Neuronal stem cell (in vitro differentiated cells): ENCODE data around the gene GAN.

ENCODE experiments used
- DNase-seq: peaks from one replicate; pipeline ENCODE4 v3.0.0-alpha.2; 2013; ENCODE audit warnings: low spot score
- H2AFZ ChIP-seq: one replicate; pipeline ENCODE4 v1.6.1; 2013; ENCODE audit warnings: mild to moderate bottlenecking, low read length, inconsistent platforms
- H2AK5ac ChIP-seq: 2 replicates; pipeline ENCODE4 v1.6.1; 2013; ENCODE audit warnings: low read depth, mild to moderate bottlenecking, inconsistent platforms, low read length, moderate library complexity, mixed read lengths
- H2BK120ac ChIP-seq: 2 replicates; pipeline ENCODE4 v1.6.1; 2013; ENCODE audit warnings: low read depth, mild to moderate bottlenecking, inconsistent platforms, low read length, moderate library complexity, mixed read lengths
- H2BK12ac ChIP-seq: one replicate; pipeline ENCODE4 v1.6.1; 2013; ENCODE audit warnings: low read length, inconsistent platforms
- H2BK15ac ChIP-seq: 2 replicates; pipeline ENCODE4 v1.6.1; 2013; ENCODE audit warnings: mild to moderate bottlenecking, low read length, inconsistent platforms, mixed read lengths
- H2BK5ac ChIP-seq: one replicate; pipeline ENCODE4 v1.6.1; 2013; ENCODE audit warnings: inconsistent platforms, mild to moderate bottlenecking, low read length, moderate library complexity
- H3K14ac ChIP-seq: one replicate; pipeline ENCODE4 v1.6.1; 2013; ENCODE audit warnings: low read length, inconsistent platforms
- H3K18ac ChIP-seq: 2 replicates; pipeline ENCODE4 v1.6.1; 2013; ENCODE audit warnings: low read length, inconsistent platforms
- H3K23ac ChIP-seq: 2 replicates; pipeline ENCODE4 v1.6.1; 2013; ENCODE audit warnings: low read depth, mild to moderate bottlenecking, mixed read lengths, low read length, inconsistent platforms; ENCODE audit not compliant: poor library complexity
- H3K27ac ChIP-seq: replicated peaks from 3 replicates; pipeline ENCODE4 v1.5.1; 2013; ENCODE audit warnings: low read length, inconsistent platforms
- H3K27me3 ChIP-seq, 3 experiments: 2 replicates each; pipeline ENCODE4 v1.6.1; 2013; ENCODE audit warnings: low read length in 3 of 3, mild to moderate bottlenecking in 2 of 3, inconsistent platforms in 1 of 3, low read depth in 1 of 3, mixed read lengths in 1 of 3, moderate library complexity in 1 of 3; ENCODE audit not compliant: control insufficient read depth in 3 of 3, insufficient read depth in 3 of 3
- H3K36me3 ChIP-seq, 2 donors: replicated peaks in 1 of 2; 2 replicates each; pipeline ENCODE4 v1.6.1; 2013; ENCODE audit warnings: low read length in 2 of 2; ENCODE audit not compliant: control insufficient read depth in 2 of 2, insufficient read depth in 2 of 2
- H3K4ac ChIP-seq: 2 replicates; pipeline ENCODE4 v1.6.1; 2013; ENCODE audit warnings: inconsistent platforms, mild to moderate bottlenecking, low read length, moderate library complexity
- H3K4me1 ChIP-seq, 2 donors: 1 replicate in 1 of 2; 2 replicates in 1 of 2; pipeline ENCODE4 v1.6.1; 2013; ENCODE audit warnings: low read length in 2 of 2, low read depth in 1 of 2; ENCODE audit not compliant: control insufficient read depth in 2 of 2, insufficient read depth in 1 of 2
- H3K4me2 ChIP-seq: one replicate; pipeline ENCODE4 v1.6.1; 2013; ENCODE audit warnings: mild to moderate bottlenecking, low read length, inconsistent platforms; ENCODE audit not compliant: insufficient read depth, poor library complexity, severe bottlenecking
- H3K4me3 ChIP-seq, 2 donors: 2 replicates each; pipeline ENCODE4 v1.5.1; 2013; ENCODE audit warnings: low read length in 2 of 2, mild to moderate bottlenecking in 2 of 2, inconsistent platforms in 1 of 2, moderate library complexity in 1 of 2
- H3K79me1 ChIP-seq: one replicate; pipeline ENCODE4 v1.6.1; 2013; ENCODE audit warnings: low read depth, mild to moderate bottlenecking, inconsistent platforms, low read length, moderate library complexity
- H3K9ac ChIP-seq: one replicate; pipeline ENCODE4 v1.6.1; 2013; ENCODE audit warnings: mild to moderate bottlenecking, low read depth, low read length, inconsistent platforms; ENCODE audit not compliant: poor library complexity
- H3K9me3 ChIP-seq, 2 donors: replicated peaks in 1 of 2; 2 replicates each; pipeline versions ENCODE3 to v1.6.1; 2013; ENCODE audit warnings: low read length in 2 of 2, mild to moderate bottlenecking in 2 of 2, inconsistent platforms in 1 of 2, low read depth in 1 of 2, mixed read lengths in 1 of 2, moderate library complexity in 1 of 2; ENCODE audit not compliant: control insufficient read depth in 2 of 2, insufficient read depth in 1 of 2
- H4K8ac ChIP-seq: one replicate; pipeline ENCODE4 v1.6.1; 2013; ENCODE audit warnings: low read depth, mild to moderate bottlenecking, inconsistent platforms, low read length, moderate library complexity
- H4K91ac ChIP-seq: one replicate; pipeline ENCODE4 v1.6.1; 2013; ENCODE audit warnings: low read length, low read depth, mild to moderate bottlenecking, inconsistent platforms; ENCODE audit not compliant: poor library complexity
- WGBS, 2 donors: extraction: QIAGEN DNeasy Blood & Tissue Kit; methylation state at CpG; one replicate each; pipeline ENCODE4 v1.1.7; 2013; ENCODE audit warnings: missing lambda C conversion rate in 2 of 2, mixed read lengths in 1 of 2; ENCODE audit not compliant: insufficient read length in 2 of 2, insufficient replicate concordance in 1 of 2; ENCODE audit errors: extremely low coverage in 2 of 2; 5-methylcytosine and 5-hydroxymethylcytosine counted together

Gene GAN

GRCh38 chr16:81436386-81436785 lies 121.6 kb downstream of the GAN start:
- no peak overlapping the region for H3K27ac ChIP-seq
- no peak overlapping the region for H2AK5ac ChIP-seq
- no peak overlapping the region for H3K9ac ChIP-seq
- H2BK12ac ChIP-seq: no peak overlapping the region
- peaks cover 6 to 14% of the 10 kb centered on the region in 2 donors for H3K4me1 ChIP-seq
- no peak overlapping the region for H2BK5ac ChIP-seq
- no peak overlapping the region for H3K4ac ChIP-seq
- no peak overlapping the region for H2BK15ac ChIP-seq
- no peak overlapping the region for H3K18ac ChIP-seq
- no peak for DNase-seq
- no peak overlapping the region for H2BK120ac ChIP-seq
- H3K36me3 ChIP-seq: no peaks in the 10 kb centered on the region
- no peaks in the 10 kb centered on the region for H3K79me1 ChIP-seq
- no CpG with 5 or more reads among the region's 6 CpGs for WGBS, 2 donors
- H4K91ac ChIP-seq: no peak overlapping the region
- no peak overlapping the region for H3K23ac ChIP-seq
- no peak overlapping the region for H3K14ac ChIP-seq
- peaks cover 0 to 18% (median 0%) of the 10 kb centered on the region in 3 experiments for H3K27me3 ChIP-seq
- no peak overlapping the region for H2AFZ ChIP-seq
- H4K8ac ChIP-seq: no peak overlapping the region
- H3K4me3 ChIP-seq: no peak overlapping the region
- H3K4me2 ChIP-seq: no peak overlapping the region
- no peaks in the 10 kb centered on the region for H3K9me3 ChIP-seq

- no peaks in the 10 kb centered on the region for H3K9me3 ChIP-seq
- no peaks in the 10 kb centered on the region for H3K79me1 ChIP-seq
- no peak overlapping the region for H3K9ac ChIP-seq
- H2AFZ ChIP-seq: no peak overlapping the region
- H2BK12ac ChIP-seq: no peak overlapping the region
- no peak overlapping the region for H3K23ac ChIP-seq
- no peak overlapping the region for H2BK120ac ChIP-seq
- H3K27ac ChIP-seq: no peak overlapping the region
- no peak for DNase-seq
- H4K91ac ChIP-seq: no peak overlapping the region
- no peak overlapping the region for H3K14ac ChIP-seq
- H3K27me3 ChIP-seq: peaks cover 0 to 31% (median 3%) of the 10 kb centered on the region in 3 experiments
- no peak overlapping the region for H3K4ac ChIP-seq
- no peak overlapping the region for H3K4me2 ChIP-seq
- H2AK5ac ChIP-seq: no peak overlapping the region
- no peak overlapping the region for H3K4me3 ChIP-seq
- no peak overlapping the region for H2BK15ac ChIP-seq
- H2BK5ac ChIP-seq: no peak overlapping the region
- no CpG with 5 or more reads among the region's 10 CpGs for WGBS, 2 donors
- H4K8ac ChIP-seq: no peak overlapping the region
- peaks cover under 1 to 5% of the 10 kb centered on the region in 2 donors for H3K4me1 ChIP-seq
- no peaks in the 10 kb centered on the region for H3K36me3 ChIP-seq
- no peak overlapping the region for H3K18ac ChIP-seq
These were observed 123.1 kb downstream of the GAN start for GRCh38 chr16:81437865-81438264.
